HepG2 (cell line): Measurements from ENCODE around the gene RP2. TPM values are rescaled to one million over a fixed set of nuclear protein-coding genes. Genes with fewer than 3 reads are reported as not detected.

Source experiments
- ATF3 ChIP-seq: sonication (generic); formaldehyde crosslinking; IDR thresholded peaks from 2 replicates; pipeline ENCODE4 v1.4.0; 2020; ENCODE audit warnings: missing genetic modification reagents
- HOXA3 ChIP-seq: sonication (generic); formaldehyde crosslinking; IDR thresholded peaks from 2 replicates; pipeline ENCODE4 v1.5.0; 2020; ENCODE audit warnings: missing genetic modification reagents
- IRF2 ChIP-seq: IDR thresholded peaks from 2 replicates; pipeline ENCODE4 v1.6.1; 2018; ENCODE audit warnings: missing genetic modification reagents, missing compliant biosample characterization
- JDP2 ChIP-seq: sonication (generic); formaldehyde crosslinking; IDR thresholded peaks from 2 replicates; pipeline ENCODE4 v1.8.1; 2022; ENCODE audit warnings: missing genetic modification reagents, borderline replicate concordance
- KAT7 ChIP-seq: IDR thresholded peaks from 2 replicates; pipeline ENCODE4 v1.6.1; 2018; ENCODE audit warnings: borderline replicate concordance, missing compliant biosample characterization
- KDM3A ChIP-seq: IDR thresholded peaks from 2 replicates; pipeline ENCODE4 v1.6.1; 2018; ENCODE audit warnings: low read depth, missing compliant biosample characterization
- KLF11 ChIP-seq: IDR thresholded peaks from 2 replicates; pipeline ENCODE4 v1.6.1; 2016; ENCODE audit warnings: missing compliant biosample characterization
- MEIS1 ChIP-seq: sonication (generic); formaldehyde crosslinking; IDR thresholded peaks from 2 replicates; pipeline ENCODE4 v1.9.0; 2021; ENCODE audit warnings: mild to moderate bottlenecking, missing genetic modification reagents, moderate library complexity, borderline replicate concordance
- MTF1 ChIP-seq: sonication (generic); formaldehyde crosslinking; IDR thresholded peaks from 2 replicates; pipeline ENCODE4 v1.5.0; 2020; ENCODE audit warnings: missing genetic modification reagents
- MXD3 ChIP-seq: IDR thresholded peaks from 2 replicates; pipeline ENCODE4 v1.6.1; 2016; ENCODE audit warnings: mild to moderate bottlenecking, missing biosample characterization, missing genetic modification reagents
- PLSCR1 ChIP-seq: sonication (generic); formaldehyde crosslinking; IDR thresholded peaks from 2 replicates; pipeline ENCODE4 v1.5.0; 2020; ENCODE audit warnings: missing genetic modification reagents, mild to moderate bottlenecking, borderline replicate concordance
- RFX1 ChIP-seq: fragments of 450-650 bp; IDR thresholded peaks from 2 replicates; pipeline ENCODE4 v1.6.1; 2017
- SALL2 ChIP-seq: sonication (generic); formaldehyde crosslinking; IDR thresholded peaks from 2 replicates; pipeline ENCODE4 v1.8.1; 2023; ENCODE audit warnings: mild to moderate bottlenecking, missing genetic modification reagents, inconsistent platforms
- SATB2 ChIP-seq: sonication (generic); formaldehyde crosslinking; IDR thresholded peaks from 2 replicates; pipeline ENCODE4 v1.5.0; 2020; ENCODE audit warnings: missing genetic modification reagents
- SNAI1 ChIP-seq: sonication (generic); formaldehyde crosslinking; IDR thresholded peaks from 2 replicates; pipeline ENCODE4 v1.5.0; 2020; ENCODE audit warnings: mild to moderate bottlenecking, missing genetic modification reagents, borderline replicate concordance
- SNAPC5 ChIP-seq: sonication (generic); formaldehyde crosslinking; IDR thresholded peaks from 2 replicates; pipeline ENCODE4 v1.8.1; 2023; ENCODE audit warnings: mild to moderate bottlenecking, missing genetic modification reagents, borderline replicate concordance
- SP1 ChIP-seq, 2 experiments: fragments of 450-650 bp in 1 of 2; sonication (generic) in 1 of 2; formaldehyde crosslinking in 1 of 2; IDR thresholded peaks; 2 replicates each; pipeline versions ENCODE4 v1.4.0 to v1.6.1; 2016 to 2020; ENCODE audit warnings: missing genetic modification reagents in 1 of 2
- SUZ12 ChIP-seq: fragments of 150-350 bp; IDR thresholded peaks from 2 replicates; pipeline ENCODE4 v1.6.1; 2014; ENCODE audit warnings: low read depth, low read length
- TFDP2 ChIP-seq: sonication (generic); formaldehyde crosslinking; IDR thresholded peaks from 2 replicates; pipeline ENCODE4 v1.4.0; 2020; ENCODE audit warnings: missing genetic modification reagents
- ZMYM3 ChIP-seq: sonication (generic); formaldehyde crosslinking; IDR thresholded peaks from 2 replicates; pipeline ENCODE4 v1.5.1; 2020; ENCODE audit warnings: mild to moderate bottlenecking, missing genetic modification reagents
- ZNF124 ChIP-seq: sonication (generic); formaldehyde crosslinking; IDR thresholded peaks from 2 replicates; pipeline ENCODE4 v1.4.0; 2020; ENCODE audit warnings: missing genetic modification reagents
- ZNF230 ChIP-seq: sonication (generic); formaldehyde crosslinking; IDR thresholded peaks from 2 replicates; pipeline ENCODE4 v1.4.0; 2020; ENCODE audit warnings: mild to moderate bottlenecking, missing genetic modification reagents
- ZNF264 ChIP-seq: sonication (generic); formaldehyde crosslinking; IDR thresholded peaks from 2 replicates; pipeline ENCODE4 v1.4.0; 2020; ENCODE audit warnings: missing genetic modification reagents
- ZNF414 ChIP-seq: sonication (generic); formaldehyde crosslinking; IDR thresholded peaks from 2 replicates; pipeline ENCODE4 v1.5.0; 2020; ENCODE audit warnings: missing genetic modification reagents
- ZNF619 ChIP-seq: sonication (generic); formaldehyde crosslinking; IDR thresholded peaks from 2 replicates; pipeline ENCODE4 v1.4.0; 2020; ENCODE audit warnings: mild to moderate bottlenecking, missing genetic modification reagents
- ZNF629 ChIP-seq: sonication (generic); formaldehyde crosslinking; conservative IDR thresholded peaks from 2 replicates; pipeline ENCODE4 v1.5.0; 2020; ENCODE audit warnings: missing genetic modification reagents
- ZNF746 ChIP-seq: sonication (generic); formaldehyde crosslinking; IDR thresholded peaks from 2 replicates; pipeline ENCODE4 v1.8.0; 2022; ENCODE audit warnings: mild to moderate bottlenecking, missing genetic modification reagents
- ZNF777 ChIP-seq: sonication (generic); formaldehyde crosslinking; IDR thresholded peaks from 2 replicates; pipeline ENCODE4 v1.4.0; 2020; ENCODE audit warnings: missing genetic modification reagents
- ZNF788 ChIP-seq: sonication (generic); formaldehyde crosslinking; IDR thresholded peaks from 2 replicates; pipeline ENCODE4 v1.5.0; 2020; ENCODE audit warnings: mild to moderate bottlenecking, missing genetic modification reagents, borderline replicate concordance
- polyA plus RNA-seq, 8 experiments: library from polyadenylated mRNA; depleted of rRNA in 3 of 8; stranded (reverse) in 7 of 8; unstranded in 1 of 8; fragments of >200 nt; fragmentation: Illumina TruSeq in 4 of 8; extraction: Trizol in 4 of 8; gene quantifications; 2 replicates each; pipeline versions ENCODE4 v1.2.1 to v1.2.3, GENCODE V29; 2011 to 2016; ENCODE audit warnings: low read depth in 4 of 8, missing spikeins in 1 of 8, mixed read lengths in 1 of 8; ENCODE audit not compliant: insufficient read depth in 1 of 8
- total RNA-seq, 5 experiments: library from RNA; depleted of rRNA; stranded (reverse); fragments of >200 nt; fragmentation: Illumina TruSeq; extraction: Trizol; gene quantifications; 2 replicates each; pipeline ENCODE4 v1.2.3, GENCODE V29; 2016; ENCODE audit warnings: low read depth in 1 of 5

Gene RP2
- total and polyA plus RNA-seq, 2 of the 13 experiments (the other 11 are each of a cell fraction or from before 2014, with no cell fraction given): 5.0 to 9.9 TPM

GRCh38 chrX:46836701-46837557 lies at the start of gene RP2 (continued):
- TF ChIP-seq ZNF788: peak; percentile 56; the same call in 1 of the 2 replicates
- TF ChIP-seq ZNF124 (CRISPR knock-in tag): no peak
- TF ChIP-seq KLF11: no peak
- TF ChIP-seq IRF2 (CRISPR knock-in tag): no peak
- peak; percentile 90 for TF ChIP-seq RFX1
- TF ChIP-seq ZNF629 (CRISPR knock-in tag): 0 out of 2 replicates have a peak, but pooled peaks have one; percentile 20
- TF ChIP-seq MEIS1: no peak
- no peak for TF ChIP-seq PLSCR1
- no peak for TF ChIP-seq ZNF746 (CRISPR knock-in tag)
- 0 out of 2 replicates have a peak, but pooled peaks have one; percentile 23 for TF ChIP-seq MXD3 (CRISPR knock-in tag)
- TF ChIP-seq TFDP2 (CRISPR knock-in tag): peak; percentile 83
- TF ChIP-seq KDM3A: no peak
- TF ChIP-seq SP1 (IDR thresholded peaks at IDR 0.05): no peak
- TF ChIP-seq SP1 (CRISPR knock-in tag; IDR thresholded peaks at IDR 0.05): peak; percentile 70; the same call in 1 of the 2 replicates
- TF ChIP-seq SATB2 (CRISPR knock-in tag): no peak
- TF ChIP-seq KAT7 (CRISPR knock-in tag): no peak
- TF ChIP-seq ZMYM3 (CRISPR knock-in tag): no peak
- no peak for TF ChIP-seq ZNF619 (CRISPR knock-in tag)
- TF ChIP-seq JDP2: no peak
- no peak for TF ChIP-seq SNAPC5 (CRISPR knock-in tag)
- 0 out of 2 replicates have a peak, but pooled peaks have one; percentile 41 for TF ChIP-seq ZNF414 (CRISPR knock-in tag)
- no peak for TF ChIP-seq ZNF264
- TF ChIP-seq ATF3 (CRISPR knock-in tag): no peak
- TF ChIP-seq HOXA3: no peak; the same call in 1 of the 2 replicates
- peak; percentile 71; the same call in 1 of the 2 replicates for TF ChIP-seq SALL2 (CRISPR knock-in tag)
- no peak for TF ChIP-seq MTF1 (CRISPR knock-in tag)
- TF ChIP-seq SUZ12: no peak
- 0 out of 2 replicates have a peak, but pooled peaks have one; percentile 44 for TF ChIP-seq ZNF230 (CRISPR knock-in tag)
- TF ChIP-seq ZNF777 (CRISPR knock-in tag): peak; percentile 20; the same call in 1 of the 2 replicates
- TF ChIP-seq SNAI1 (CRISPR knock-in tag): peak; percentile 32; the same call in 1 of the 2 replicates
